H1 (cell line): ENCODE data around the gene PASK. TPM values are rescaled to one million over a fixed set of nuclear protein-coding genes. Genes with fewer than 3 reads are reported as not detected.

Experiments
- EGR1 ChIP-seq: IDR thresholded peaks from 2 replicates; pipeline ENCODE4 v1.6.1; 2011; ENCODE audit warnings: low read depth, low read length, borderline replicate concordance
- GABPA ChIP-seq: IDR thresholded peaks from 2 replicates; pipeline ENCODE4 v1.6.1; 2011; ENCODE audit warnings: mild to moderate bottlenecking, low read length, moderate library complexity, borderline replicate concordance; ENCODE audit not compliant: insufficient read depth
- KDM5A ChIP-seq: fragments of 200-600 bp; IDR thresholded peaks from 2 replicates; pipeline ENCODE4 v1.7.1; 2012; ENCODE audit warnings: mild to moderate bottlenecking, low read length, inconsistent platforms, mixed read lengths
- RXRA ChIP-seq: IDR thresholded peaks from 2 replicates; pipeline ENCODE4 v1.6.1; 2011; ENCODE audit warnings: low read depth, mild to moderate bottlenecking, low read length, moderate library complexity; ENCODE audit not compliant: insufficient read depth
- SP1 ChIP-seq: IDR thresholded peaks from 2 replicates; pipeline ENCODE4 v1.6.1; 2011; ENCODE audit warnings: low read depth, low read length
- polyA plus RNA-seq, 7 experiments: library from polyadenylated mRNA; depleted of rRNA in 3 of 7; stranded (reverse) in 5 of 7; unstranded in 2 of 7; fragments of >200 nt in 5 of 7; fragments of 200-250 nt in 2 of 7; gene quantifications; 1 replicate in 5 of 7; 2 replicates in 1 of 7; 4 replicates in 1 of 7; pipeline versions ENCODE4 v1.2.1 to v1.2.3, GENCODE V29; 2011 to 2013; ENCODE audit warnings: missing spikeins in 2 of 7, mixed read lengths in 2 of 7
- total RNA-seq: library from RNA; stranded (reverse); fragmentation: NEBNext Ultra II Directional; extraction: Animal tissue kit (Norgen Biotek cat#: 25700); gene quantifications from 2 replicates; pipeline ENCODE4 v1.2.1, GENCODE V29; 2021

Gene PASK
- total and polyA plus RNA-seq, 2 of the 8 experiments (the other 6 are each of a cell fraction or from before 2014, with no cell fraction given), result 20.5 to 66.1 TPM

DNA sequence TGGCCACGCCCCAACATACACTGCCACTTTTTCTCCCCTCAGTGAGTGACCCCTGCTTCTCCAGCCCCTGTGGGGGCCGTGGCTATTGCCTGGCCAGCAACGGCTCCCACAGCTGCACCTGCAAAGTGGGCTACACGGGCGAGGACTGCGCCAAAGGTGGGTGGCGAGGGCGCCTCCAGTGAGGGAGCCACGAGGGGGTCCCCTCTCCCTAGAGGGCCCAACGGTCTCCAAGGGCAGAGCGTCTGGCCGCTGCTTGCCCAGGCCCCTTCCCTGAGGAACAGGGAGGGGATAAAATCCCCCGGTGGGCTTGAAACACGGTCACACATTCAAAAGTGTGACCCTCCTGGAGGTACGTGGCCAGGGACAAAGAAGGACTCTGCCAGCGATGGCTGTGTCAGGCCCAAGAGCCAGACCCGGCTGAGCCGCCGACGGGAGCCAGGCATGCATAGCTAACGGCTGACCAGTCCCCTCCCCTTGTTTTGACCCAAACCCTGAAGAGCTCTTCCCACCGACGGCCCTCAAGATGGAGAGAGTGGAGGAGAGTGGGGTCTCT lies 84.4 kb downstream of the PASK start (continued):
- TF ChIP-seq GABPA, result no peak
- no peak for TF ChIP-seq RXRA
- no peak for TF ChIP-seq EGR1
- TF ChIP-seq SP1, result no peak
- no peak for TF ChIP-seq KDM5A
